GM18517 (cell line): ENCODE data around the gene PRKAG1.
A peak's percentile ranks its signal among the peaks of the same experiment; 100 is the strongest.

Experiments
- ATAC-seq: cut with Tn5 transposase; IDR thresholded peaks from one replicate; pipeline ENCODE4 v1.9.1; 2021; ENCODE audit warnings: mild to moderate bottlenecking, moderate library complexity; ENCODE audit not compliant: unreplicated experiment

Gene PRKAG1

DNA sequence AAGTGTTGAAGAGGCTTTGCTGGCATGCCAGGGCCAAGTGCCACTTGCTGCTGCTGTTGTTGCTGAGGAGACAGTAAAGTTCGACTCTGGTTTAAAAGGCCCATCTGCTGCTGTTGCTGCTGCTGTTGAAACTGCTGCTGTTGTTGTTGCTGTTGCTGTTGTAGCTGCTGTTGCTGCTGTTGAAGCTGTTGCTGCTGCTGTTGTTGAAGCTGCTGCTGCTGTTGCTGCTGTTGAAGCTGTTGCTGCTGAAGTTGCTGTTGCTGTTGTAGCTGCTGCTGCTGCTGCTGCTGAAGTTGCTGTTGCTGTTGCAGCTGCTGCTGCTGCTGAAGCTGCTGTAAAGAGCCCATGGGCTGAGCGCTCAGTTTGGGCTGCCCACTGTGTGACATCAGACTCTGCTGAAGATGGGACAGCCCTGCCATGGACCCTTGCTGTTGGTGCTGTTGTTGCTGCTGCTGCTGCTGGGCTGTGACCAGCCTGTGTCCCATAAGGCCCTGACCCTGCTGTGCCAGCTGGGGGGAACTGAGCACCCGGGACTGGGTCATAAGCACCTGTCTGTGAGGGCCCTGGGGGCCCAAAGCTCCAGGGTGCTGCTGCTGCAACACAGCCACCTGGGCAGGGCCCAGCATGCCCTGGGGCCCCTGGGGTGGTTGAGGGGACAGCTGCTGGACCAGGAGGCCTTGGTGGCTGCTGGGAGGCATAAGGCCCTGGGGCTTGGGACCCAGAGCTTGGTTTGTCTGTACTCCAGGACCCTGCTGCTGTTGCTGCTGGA, 14.3 kb upstream of the PRKAG1 start:
- ATAC-seq, result no peak

- no peak for ATAC-seq
Observed at GRCh38 chr12:49032276-49032675, 13.7 kb upstream of the PRKAG1 start.

- no peak for ATAC-seq
Observed at GRCh38 chr12:49031573-49032161, 13.1 kb upstream of the PRKAG1 start.

- no peak for ATAC-seq
Observed at GRCh38 chr12:49030714-49031572, 12.4 kb upstream of the PRKAG1 start.

GRCh38 chr12:49030119-49030518, 11.5 kb upstream of the PRKAG1 start:
- ATAC-seq, result no peak

DNA sequence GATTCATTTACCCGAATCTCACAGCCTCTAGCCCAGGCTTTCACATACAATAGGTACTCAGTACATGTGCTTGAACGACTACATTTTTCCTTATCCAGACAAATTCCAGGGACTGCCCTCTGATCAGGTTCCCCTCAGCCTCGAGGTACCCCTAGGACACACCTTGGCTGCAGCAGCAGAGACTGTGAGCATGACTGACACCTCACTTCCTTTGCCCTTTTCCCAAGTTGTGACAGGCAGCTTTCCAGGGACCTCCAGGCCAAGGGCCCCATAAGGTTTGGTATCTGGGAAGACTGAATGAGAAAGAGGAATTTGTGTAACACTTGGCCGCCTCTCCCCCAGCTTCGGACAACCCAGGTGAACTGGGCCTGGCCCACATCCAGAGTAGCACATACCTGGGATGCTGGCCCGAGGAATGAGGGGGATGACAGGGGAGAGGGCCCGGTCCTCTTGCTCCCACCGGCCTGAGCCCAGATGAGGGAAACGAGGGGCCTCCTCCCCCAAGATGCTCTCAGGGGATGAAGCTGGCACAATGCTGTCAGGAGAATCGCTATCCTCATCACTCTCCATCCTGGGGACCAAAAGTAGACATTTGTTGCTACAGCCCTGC, 10.2 kb upstream of the PRKAG1 start:
- no peak for ATAC-seq

DNA sequence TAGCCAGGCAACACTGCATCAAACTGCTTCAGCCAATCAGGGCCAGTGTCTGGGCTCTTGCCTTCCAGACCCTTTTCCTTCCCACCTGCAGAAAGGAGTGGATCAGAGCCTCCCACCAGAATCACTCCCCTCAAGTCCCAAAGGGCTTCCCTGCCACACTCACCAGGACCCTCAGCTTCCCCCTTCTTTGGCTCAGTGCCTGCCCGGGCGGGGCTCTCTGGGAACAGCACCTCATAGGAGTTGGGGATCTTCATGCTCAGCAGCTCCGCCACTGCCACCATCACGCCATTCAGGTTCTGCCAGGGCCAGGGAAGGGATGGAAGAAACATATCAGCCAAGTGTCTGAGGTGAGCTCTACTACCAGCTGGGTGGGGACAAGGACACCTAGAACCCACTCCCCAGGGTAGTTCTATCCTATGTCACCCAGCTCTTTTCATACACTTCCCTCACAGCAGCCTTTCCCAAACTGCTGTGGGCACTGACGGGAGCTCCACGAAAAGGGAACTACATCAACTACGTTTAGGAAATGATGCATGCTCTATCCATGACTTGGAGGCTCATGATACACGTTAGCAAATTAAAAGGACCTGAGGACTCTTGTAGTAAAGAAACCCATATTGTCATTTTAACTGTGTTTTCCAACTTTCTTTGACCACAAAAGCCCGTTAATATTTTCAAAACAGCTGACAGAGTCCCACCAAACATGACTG, 9.4 kb upstream of the PRKAG1 start:
- ATAC-seq, result no peak

DNA sequence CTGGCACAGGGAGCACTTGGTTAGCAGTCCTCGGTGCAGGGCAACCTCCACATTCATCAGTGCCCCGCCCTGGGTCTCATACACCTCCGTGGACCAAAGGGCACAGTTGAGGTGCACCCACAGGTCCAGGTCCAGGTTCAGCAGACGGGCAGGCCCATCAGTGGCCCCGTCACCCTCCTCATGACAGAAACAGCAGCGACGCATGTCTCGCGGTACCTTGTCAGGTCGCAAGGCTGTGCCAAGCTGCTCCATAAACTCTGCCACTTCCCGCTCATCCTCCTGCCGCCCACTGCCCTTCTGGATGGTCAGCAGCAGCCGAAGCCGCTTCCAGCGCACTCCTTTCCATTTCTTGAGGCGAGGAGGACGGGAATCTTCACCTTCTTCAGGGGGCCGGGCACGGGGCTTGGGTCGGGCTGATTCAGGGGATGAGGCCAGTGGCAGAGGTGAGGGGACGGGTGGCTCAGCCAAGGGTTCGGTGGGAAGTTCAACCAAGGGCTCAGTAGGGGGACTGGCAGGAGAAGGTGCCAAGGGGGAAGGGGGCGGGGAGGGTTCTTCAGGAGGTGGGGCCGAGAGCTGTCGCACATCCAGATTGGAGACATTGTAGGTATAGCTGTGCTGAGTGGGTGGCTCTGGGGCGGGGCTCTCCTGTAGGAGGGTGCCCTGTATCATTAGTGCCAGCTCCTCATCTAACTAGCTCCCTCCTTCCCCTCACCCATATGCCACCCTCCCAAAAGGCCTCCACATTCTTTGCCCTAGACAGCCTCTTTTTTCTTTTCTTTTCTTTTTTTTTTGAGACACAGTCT, 8.3 kb upstream of the PRKAG1 start:
- ATAC-seq, result no peak

DNA sequence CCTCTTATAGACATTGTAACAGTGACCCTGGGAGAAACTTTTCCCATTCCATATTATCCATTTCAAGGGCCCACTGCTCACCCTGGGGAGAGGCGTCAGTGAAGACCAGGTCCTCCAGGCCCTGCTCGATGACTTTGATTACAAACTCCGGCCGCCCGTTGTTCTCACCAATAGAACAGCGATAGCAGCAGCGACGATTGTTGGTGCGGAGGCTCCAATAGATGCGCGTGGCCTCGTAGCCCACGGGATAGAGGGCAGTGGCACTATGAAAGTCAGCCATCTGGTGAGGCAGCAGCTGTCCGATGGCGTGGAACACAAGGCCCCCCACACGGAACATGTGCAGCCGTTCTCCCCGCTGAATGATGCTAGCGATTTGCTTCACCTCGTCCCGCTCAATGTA, 7.5 kb upstream of the PRKAG1 start:
- ATAC-seq, result no peak

- ATAC-seq, result no peak
Observed at GRCh38 chr12:49025463-49025862, 6.9 kb upstream of the PRKAG1 start.

- ATAC-seq, result no peak
Observed at GRCh38 chr12:49024543-49024942, 6.0 kb upstream of the PRKAG1 start.

- no peak for ATAC-seq
Observed at GRCh38 chr12:49023812-49024211, 5.2 kb upstream of the PRKAG1 start.

- ATAC-seq, result no peak
Observed at GRCh38 chr12:49022558-49023178, 4.1 kb upstream of the PRKAG1 start.

GRCh38 chr12:49021292-49021915, 2.8 kb upstream of the PRKAG1 start:
- ATAC-seq, result no peak

DNA sequence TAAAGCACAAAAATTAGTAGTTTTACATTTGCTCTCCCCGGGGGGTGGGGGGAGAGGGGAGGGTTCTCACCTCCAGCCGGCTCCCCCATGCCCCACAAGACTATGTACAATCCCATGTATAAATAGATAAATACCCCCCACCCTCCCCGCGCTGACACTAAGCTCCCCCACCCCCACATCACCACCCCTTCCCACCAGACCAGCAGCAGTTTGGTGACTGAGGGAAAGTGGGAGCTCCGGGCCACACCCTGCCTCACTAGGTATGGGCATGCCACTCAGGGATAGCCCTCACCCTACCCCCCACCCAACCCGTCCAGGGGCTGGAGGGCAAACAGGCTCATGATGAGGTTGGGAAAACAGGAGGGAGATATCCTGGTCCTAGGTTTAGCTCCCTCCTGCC, 1.9 kb upstream of the PRKAG1 start:
- ATAC-seq, result no peak

DNA sequence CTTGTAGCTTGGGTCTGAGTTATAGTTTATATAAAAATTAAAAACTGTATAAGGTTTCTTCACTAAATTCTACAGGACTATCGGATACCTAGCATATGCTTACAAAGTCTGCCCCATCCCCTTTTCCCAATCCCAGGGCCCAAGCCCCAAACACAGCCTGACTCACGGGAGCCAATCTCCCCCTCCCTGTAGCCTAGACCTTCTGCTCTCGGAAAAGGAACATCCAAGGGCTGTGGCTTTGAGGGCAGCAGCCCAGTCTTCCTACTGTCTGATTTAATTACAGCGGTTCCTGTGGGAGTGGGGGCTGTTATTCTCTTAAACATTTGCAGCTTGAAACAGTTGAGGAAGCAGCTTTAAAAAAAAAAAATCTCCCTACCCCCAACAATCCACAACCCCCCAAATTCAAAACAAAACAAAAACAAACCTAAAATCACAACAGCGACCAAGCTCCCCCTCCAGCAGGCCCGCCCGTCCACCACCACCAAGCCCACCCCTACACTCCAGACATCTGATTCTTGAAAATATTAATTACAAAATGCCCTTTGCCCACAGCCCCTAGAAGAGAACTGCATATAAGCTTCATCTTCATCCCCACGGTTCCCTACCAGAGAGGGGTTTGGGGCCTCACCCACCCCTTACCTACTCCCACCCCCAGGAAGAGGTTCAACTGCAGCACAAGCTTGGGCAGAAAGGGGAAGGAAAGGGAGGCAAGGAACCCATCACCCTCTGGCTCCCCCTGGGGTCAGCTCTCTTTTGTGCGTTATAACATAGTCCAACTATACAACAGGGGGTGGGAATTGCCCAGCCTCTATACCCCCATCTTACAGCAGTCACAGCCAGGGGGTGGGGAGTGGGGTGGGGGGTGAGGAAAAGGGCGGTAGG, 1.1 kb upstream of the PRKAG1 start:
- ATAC-seq, result no peak

DNA sequence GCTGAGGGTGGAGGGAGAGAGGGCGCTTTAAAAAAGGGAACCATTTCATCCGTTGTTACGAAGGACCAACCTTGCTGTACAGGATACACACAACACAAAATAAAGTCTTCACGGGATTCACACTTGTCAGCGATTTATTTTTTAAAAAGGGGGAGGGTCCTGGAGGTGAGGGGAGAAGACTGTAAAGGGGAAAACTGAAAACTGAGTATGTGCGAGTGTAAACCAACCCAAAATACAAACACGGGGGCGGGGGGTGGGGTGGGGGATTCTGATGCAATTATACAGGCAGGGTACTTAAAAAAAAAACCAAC, 499 bp upstream of the PRKAG1 start:
- no peak for ATAC-seq

GRCh38 chr12:49017891-49018260, 700 bp downstream of the PRKAG1 start:
- ATAC-seq, result peak; percentile 19
